ENCODE measurements around the gene TMEM175.

- no peak for TF ChIP-seq GATA3 (IDR thresholded peaks at IDR 0.05; ENCODE audit: low read depth, low read length)
- no peak for TF ChIP-seq GATA2 (IDR thresholded peaks at IDR 0.05; ENCODE audit: low read depth, low read length)
Observed at GRCh38 chr4:955161-955921, 23.1 kb downstream of the TMEM175 start.

Measured in SH-SY5Y (cell line).